H1 (cell line): ENCODE measurements around the gene CAP2. TPM values are rescaled to one million over a fixed set of nuclear protein-coding genes. Genes with fewer than 3 reads are reported as not detected.
"Not testable (repeated sequence)": the region's sequence is repeated elsewhere in the genome, so short reads cannot be mapped to it uniquely, and the experiment has no call there.

Source experiments
- CTCF ChIA-PET: fragments of 300-600 bp; sonication (Branson Sonifier 250); formaldehyde crosslinking; loops from one replicate; lab custom pipeline; 2021; ENCODE audit not compliant: partially characterized antibody; lab: Charles Lee
- POLR2A ChIA-PET: fragments of 300-600 bp; sonication (Branson Sonifier 250); formaldehyde crosslinking; loops from one replicate; lab custom pipeline; 2021; ENCODE audit warnings: inconsistent platforms; ENCODE audit not compliant: partially characterized antibody; lab: Charles Lee
- DNase-seq, 2 experiments: peaks; one replicate each; pipeline versions ENCODE4 v3.0.0 to v3.0.0-alpha.2; 2010 to 2022; ENCODE audit warnings: low spot score in 2 of 2, low read depth in 1 of 2, mixed read lengths in 1 of 2
- FAIRE-seq: peaks from 2 replicates; lab custom pipeline; 2011; peaks lifted over from hg19 to GRCh38; lab: Jason Lieb, UNC
- H2AFZ ChIP-seq: 2 replicates; pipeline ENCODE4 v1.8.1; 2012; ENCODE audit warnings: low read length, inconsistent platforms
- H2AK5ac ChIP-seq: 2 replicates; pipeline ENCODE4 v1.6.1; 2013; ENCODE audit warnings: low read depth, low read length
- H2BK120ac ChIP-seq: replicated peaks from 2 replicates; pipeline ENCODE3; 2013; ENCODE audit warnings: low read depth, low read length, inconsistent platforms
- H2BK12ac ChIP-seq: 2 replicates; pipeline ENCODE4 v1.6.1; 2013; ENCODE audit warnings: low read depth, low read length
- H2BK15ac ChIP-seq: 2 replicates; pipeline ENCODE4 v1.6.1; 2013; ENCODE audit warnings: low read length
- H2BK20ac ChIP-seq: 2 replicates; pipeline ENCODE4 v1.6.1; 2013; ENCODE audit warnings: low read length
- H2BK5ac ChIP-seq: 2 replicates; pipeline ENCODE4 v1.6.1; 2013; ENCODE audit warnings: low read depth, low read length
- H3K14ac ChIP-seq: 2 replicates; pipeline ENCODE4 v1.6.1; 2013; ENCODE audit warnings: inconsistent platforms; ENCODE audit not compliant: insufficient read length
- H3K18ac ChIP-seq: 2 replicates; pipeline ENCODE4 v1.6.1; 2013; ENCODE audit warnings: low read length; ENCODE audit errors: extremely low read depth
- H3K23ac ChIP-seq: 2 replicates; pipeline ENCODE4 v1.6.1; 2013; ENCODE audit warnings: inconsistent platforms; ENCODE audit not compliant: insufficient read length
- H3K23me2 ChIP-seq: 2 replicates; pipeline ENCODE4 v1.6.1; 2013; ENCODE audit warnings: low read depth, low read length
- H3K27ac ChIP-seq: 2 replicates; pipeline ENCODE4 v1.6.1; 2011; ENCODE audit warnings: low read depth, low read length, inconsistent platforms
- H3K27me3 ChIP-seq, 4 experiments: replicated peaks in 1 of 4; 1 replicate in 1 of 4; 2 replicates in 3 of 4; pipeline versions ENCODE4 v1.6.1 to v1.8.1; 2011 to 2013; ENCODE audit warnings: low read length in 3 of 4, mild to moderate bottlenecking in 3 of 4, inconsistent platforms in 2 of 4, mixed read lengths in 2 of 4, moderate library complexity in 1 of 4; ENCODE audit not compliant: control insufficient read depth in 3 of 4, insufficient read depth in 3 of 4; ENCODE audit errors: extremely low read depth in 1 of 4
- H3K36me3 ChIP-seq, 4 experiments: 2 replicates each; pipeline versions ENCODE4 v1.6.1 to v1.8.1; 2011 to 2013; ENCODE audit warnings: mild to moderate bottlenecking in 4 of 4, low read length in 3 of 4, moderate library complexity in 2 of 4, control low read depth in 1 of 4, inconsistent platforms in 1 of 4; ENCODE audit not compliant: insufficient read depth in 4 of 4, control insufficient read depth in 2 of 4
- H3K4ac ChIP-seq: replicated peaks from 2 replicates; pipeline ENCODE3; 2013; ENCODE audit warnings: low read length, low read depth, mixed read lengths, inconsistent platforms; ENCODE audit not compliant: insufficient read length
- H3K4me1 ChIP-seq, 4 experiments: replicated peaks in 1 of 4; 1 replicate in 1 of 4; 2 replicates in 3 of 4; pipeline versions ENCODE4 v1.6.1 to v1.8.1; 2011 to 2013; ENCODE audit warnings: low read length in 3 of 4, inconsistent platforms in 2 of 4, mixed read lengths in 1 of 4; ENCODE audit not compliant: insufficient read depth in 4 of 4, control insufficient read depth in 3 of 4
- H3K4me2 ChIP-seq, 2 experiments: 2 replicates each; pipeline versions ENCODE4 v1.6.1 to v1.8.1; 2011 to 2013; ENCODE audit warnings: low read depth in 2 of 2, low read length in 2 of 2, control low read depth in 1 of 2, inconsistent platforms in 1 of 2, mild to moderate bottlenecking in 1 of 2; ENCODE audit not compliant: insufficient read depth in 1 of 2
- H3K4me3 ChIP-seq, 4 experiments: fragments of 200-600, 300-600 bp in 1 of 4; sonication (generic), shearing (Covaris generic), sonication (Bioruptor Twin) in 1 of 4; 2 replicates each; pipeline versions ENCODE4 v1.5.1 to v1.8.1; 2011 to 2016; ENCODE audit warnings: low read length in 4 of 4, low read depth in 3 of 4, control low read depth in 2 of 4, inconsistent platforms in 2 of 4, mild to moderate bottlenecking in 2 of 4, mixed read lengths in 1 of 4, moderate library complexity in 1 of 4; ENCODE audit not compliant: insufficient read depth in 2 of 4; ENCODE audit errors: extremely low read depth in 1 of 4
- H3K56ac ChIP-seq: replicated peaks from 2 replicates; pipeline ENCODE3; 2013; ENCODE audit warnings: low read depth, mild to moderate bottlenecking, mixed read lengths, low read length, inconsistent platforms; ENCODE audit not compliant: insufficient read length
- H3K79me1 ChIP-seq: 2 replicates; pipeline ENCODE4 v1.6.1; 2013; ENCODE audit warnings: low read depth, low read length, control low read depth
- H3K79me2 ChIP-seq, 2 experiments: 2 replicates each; pipeline versions ENCODE4 v1.6.1 to v1.8.1; 2012 to 2013; ENCODE audit warnings: low read length in 2 of 2, mild to moderate bottlenecking in 2 of 2, inconsistent platforms in 1 of 2; ENCODE audit not compliant: insufficient read depth in 2 of 2, control insufficient read depth in 1 of 2
- H3K9ac ChIP-seq, 4 experiments: replicated peaks in 1 of 4; 1 replicate in 1 of 4; 2 replicates in 3 of 4; pipeline versions ENCODE4 v1.6.1 to v1.8.1; 2011 to 2013; ENCODE audit warnings: low read depth in 3 of 4, low read length in 3 of 4, control low read depth in 2 of 4, mild to moderate bottlenecking in 2 of 4, moderate library complexity in 2 of 4, inconsistent platforms in 1 of 4; ENCODE audit errors: extremely low read depth in 1 of 4
- H3K9me3 ChIP-seq, 2 experiments: 2 replicates each; pipeline versions ENCODE4 v1.6.1 to v1.8.1; 2012 to 2013; ENCODE audit warnings: mild to moderate bottlenecking in 2 of 2, moderate library complexity in 2 of 2, control low read depth in 1 of 2, inconsistent platforms in 1 of 2, low read depth in 1 of 2, low read length in 1 of 2, mixed read lengths in 1 of 2; ENCODE audit not compliant: insufficient read depth in 2 of 2
- H4K20me1 ChIP-seq, 2 experiments: replicated peaks in 1 of 2; 2 replicates each; pipeline versions ENCODE3 to v1.8.1; 2011 to 2013; ENCODE audit warnings: inconsistent platforms in 2 of 2, low read length in 2 of 2, mild to moderate bottlenecking in 1 of 2; ENCODE audit not compliant: insufficient read depth in 2 of 2, control insufficient read depth in 1 of 2
- H4K5ac ChIP-seq: 2 replicates; pipeline ENCODE4 v1.6.1; 2013; ENCODE audit warnings: low read length, low read depth, mixed read lengths, inconsistent platforms; ENCODE audit not compliant: insufficient read length
- H4K8ac ChIP-seq: 2 replicates; pipeline ENCODE4 v1.8.0; 2013; ENCODE audit warnings: mild to moderate bottlenecking, moderate library complexity, low read length, inconsistent platforms; ENCODE audit not compliant: insufficient read depth; ENCODE audit errors: extremely low read depth
- H4K91ac ChIP-seq: replicated peaks from 2 replicates; pipeline ENCODE3; 2013; ENCODE audit warnings: low read length, mixed read lengths, inconsistent platforms; ENCODE audit not compliant: insufficient read length
- EGR1 ChIP-seq: IDR thresholded peaks from 2 replicates; pipeline ENCODE4 v1.6.1; 2011; ENCODE audit warnings: low read depth, low read length, borderline replicate concordance
- GTF2F1 ChIP-seq: IDR thresholded peaks from 2 replicates; pipeline ENCODE4 v1.6.1; 2012; ENCODE audit warnings: low read depth, low read length, improper control_type of control experiment, borderline replicate concordance
- HDAC2 ChIP-seq, 2 experiments: fragments of 300-600 bp in 1 of 2; sonication (generic) in 1 of 2; IDR thresholded peaks; 2 replicates each; pipeline ENCODE4 v1.6.1; 2011 to 2012; ENCODE audit warnings: low read depth in 2 of 2, low read length in 2 of 2, mild to moderate bottlenecking in 2 of 2, moderate library complexity in 2 of 2, borderline replicate concordance in 1 of 2, inconsistent platforms in 1 of 2
- MAFK ChIP-seq: IDR thresholded peaks from 2 replicates; pipeline ENCODE4 v1.6.1; 2012; ENCODE audit warnings: low read depth, mild to moderate bottlenecking, improper control_type of control experiment, low read length
- NANOG ChIP-seq: IDR thresholded peaks from 2 replicates; pipeline ENCODE4 v1.6.1; 2011; ENCODE audit warnings: low read length, low read depth, mild to moderate bottlenecking, inconsistent platforms; ENCODE audit not compliant: insufficient read depth, poor library complexity, severe bottlenecking
- NRF1 ChIP-seq: IDR thresholded peaks from 2 replicates; pipeline ENCODE4 v1.6.1; 2011; ENCODE audit warnings: mild to moderate bottlenecking, low read depth, low read length, improper control_type of control experiment
- SP2 ChIP-seq: IDR thresholded peaks from 2 replicates; pipeline ENCODE4 v1.6.1; 2012; ENCODE audit warnings: mild to moderate bottlenecking, low read length, inconsistent platforms
- SP4 ChIP-seq: IDR thresholded peaks from 2 replicates; pipeline ENCODE4 v1.6.1; 2012; ENCODE audit warnings: low read length, inconsistent platforms
- TAF1 ChIP-seq: IDR thresholded peaks from 2 replicates; pipeline ENCODE4 v1.6.1; 2011; ENCODE audit warnings: mild to moderate bottlenecking, low read depth, low read length
- TCF12 ChIP-seq: IDR thresholded peaks from 2 replicates; pipeline ENCODE4 v1.6.1; 2011; ENCODE audit warnings: low read depth, mild to moderate bottlenecking, low read length
- WGBS, 2 experiments: shearing (Covaris generic) in 1 of 2; methylation state at CpG; one replicate each; pipeline versions ENCODE4 v1.1.6 to v1.1.7; 2013 to 2015; ENCODE audit warnings: low lambda C conversion rate in 2 of 2, mixed read lengths in 2 of 2, inconsistent platforms in 1 of 2, low coverage in 1 of 2, missing lambda C conversion rate in 1 of 2; ENCODE audit not compliant: insufficient replicate concordance in 2 of 2, insufficient coverage in 1 of 2, insufficient read length in 1 of 2; ENCODE audit errors: extremely low coverage in 1 of 2, missing lambda C conversion rate in 1 of 2; 5-methylcytosine and 5-hydroxymethylcytosine counted together
- polyA plus RNA-seq, 7 experiments: library from polyadenylated mRNA; depleted of rRNA in 3 of 7; stranded (reverse) in 5 of 7; unstranded in 2 of 7; fragments of >200 nt in 5 of 7; fragments of 200-250 nt in 2 of 7; gene quantifications; 1 replicate in 5 of 7; 2 replicates in 1 of 7; 4 replicates in 1 of 7; pipeline versions ENCODE4 v1.2.1 to v1.2.3, GENCODE V29; 2011 to 2013; ENCODE audit warnings: missing spikeins in 2 of 7, mixed read lengths in 2 of 7
- total RNA-seq: library from RNA; stranded (reverse); fragmentation: NEBNext Ultra II Directional; extraction: Animal tissue kit (Norgen Biotek cat#: 25700); gene quantifications from 2 replicates; pipeline ENCODE4 v1.2.1, GENCODE V29; 2021

CAP2 gene
- total and polyA plus RNA-seq, 2 of the 8 experiments (the other 6 are each of a cell fraction or from before 2014, with no cell fraction given) = 7.2 to 10.0 TPM

- TF ChIP-seq MAFK = no peak
- TF ChIP-seq EGR1 = no peak
- no peak for TF ChIP-seq TCF12
- no peak for TF ChIP-seq NANOG
- TF ChIP-seq GTF2F1 = no peak
- no peak for TF ChIP-seq NRF1
- TF ChIP-seq SP2 = no peak
- TF ChIP-seq HDAC2 (IDR thresholded peaks at IDR 0.05; ENCODE audit: borderline replicate concordance in 1 of 2, low read depth in 2 of 2, low read length in 2 of 2) = no peak
- no peak for TF ChIP-seq TAF1
- TF ChIP-seq SP4 = no peak
- TF ChIP-seq, all 59 proteins: peak for 0
Measured at GRCh38 chr6:17427617-17428016, 34.2 kb downstream of the CAP2 start (continued).

GRCh38 chr6:17428595-17429120 lies 35.3 kb downstream of the CAP2 start:
- DNase-seq, H2BK5ac ChIP-seq, H3K9ac ChIP-seq, H3K27ac ChIP-seq, H3K4me2 ChIP-seq, H3K79me1 ChIP-seq, H3K23me2 ChIP-seq, H3K27me3 ChIP-seq, H3K56ac ChIP-seq, H3K36me3 ChIP-seq, H3K4ac ChIP-seq, H2BK15ac ChIP-seq, H3K4me3 ChIP-seq, H2BK20ac ChIP-seq, H3K14ac ChIP-seq, H2BK120ac ChIP-seq, H4K8ac ChIP-seq, H2AK5ac ChIP-seq, H3K4me1 ChIP-seq, H4K91ac ChIP-seq, H2AFZ ChIP-seq, H2BK12ac ChIP-seq, H4K20me1 ChIP-seq, CTCF ChIA-PET, H3K79me2 ChIP-seq, H3K23ac ChIP-seq, H3K9me3 ChIP-seq, H4K5ac ChIP-seq, FAIRE-seq, H3K18ac ChIP-seq: not testable (repeated sequence)
- WGBS, 2 experiments = 84% methylated on average over 3 of the region's 5 CpGs; no CpG with 5 or more reads in 1 of the 2 experiments
- POLR2A ChIA-PET = interaction anchor here (0.6 to 0.9 kb wide), 2 partner anchors 16 to 35 kb away, joined by 3 to 4 read pairs; partner anchors contain the start of gene CAP2
